Measurements from ENCODE around the gene RNF208. TPM values are rescaled to one million over a fixed set of nuclear protein-coding genes. Genes with fewer than 3 reads are reported as not detected.
"Not testable (repeated sequence)": the region's sequence is repeated elsewhere in the genome, so short reads cannot be mapped to it uniquely, and the experiment has no call there.

The RNF208 gene
- total and polyA plus RNA-seq, 9 of the 15 experiments (the other 6 are each of a cell fraction or from before 2014, with no cell fraction given): 0.15 to 6.9 (median 0.50) TPM; not detected in 2

DNA sequence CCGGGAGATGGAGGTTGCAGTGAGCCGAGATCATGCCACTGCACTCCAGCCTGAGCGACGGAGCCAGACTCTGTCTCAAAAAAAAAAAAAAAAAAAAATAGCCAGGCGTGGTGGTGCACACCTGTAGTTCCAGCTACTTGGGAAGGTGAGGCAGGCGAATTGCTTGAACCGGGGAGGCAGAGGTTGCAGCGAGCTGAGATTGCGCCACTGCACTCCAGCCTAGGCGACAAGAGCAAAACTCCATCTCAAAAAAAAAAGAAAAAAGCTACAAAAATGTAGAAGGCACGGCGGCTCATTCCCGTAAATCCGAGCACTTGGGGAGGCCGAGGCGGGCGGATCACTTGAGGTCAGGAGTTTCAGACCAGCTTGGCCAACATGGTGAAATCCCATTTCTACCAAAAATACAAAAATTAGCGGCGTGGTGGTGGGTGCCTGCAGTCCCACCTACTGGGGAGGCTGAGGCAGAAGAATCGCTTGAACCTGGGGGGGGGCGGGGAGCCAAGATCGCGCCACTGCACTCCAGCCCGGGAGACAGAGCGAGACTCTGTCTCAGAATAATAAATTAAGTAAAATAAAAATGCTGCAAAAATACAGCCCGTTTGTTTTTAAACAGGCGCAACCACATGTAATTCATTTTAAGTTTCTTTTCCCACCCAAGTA, 17.6 kb upstream of the RNF208 start:
- Histone ChIP-seq H3K9ac (ENCODE audit: insufficient read depth in 1 of 2, low read depth in 2 of 2, low read length in 2 of 2) (peak overlapping the region; percentile 88 to 92), H4K20me1 (replicated peaks; ENCODE audit: control insufficient read depth, insufficient read depth, low read length) (peaks cover 30% of the 10 kb centered on the region), H3K79me2 (ENCODE audit: control insufficient read depth, insufficient read depth, low read length) (peaks cover 57% of the 10 kb centered on the region), H3K4me2 (ENCODE audit: insufficient read depth, low read length) (peak overlapping the region; percentile 69), H2AFZ (ENCODE audit: low read depth, low read length) (peak overlapping the region; percentile 85), H3K4me3 (peak overlapping the region; percentile 70), H3K4me1 (replicated peaks in 1 of 2; ENCODE audit: control insufficient read depth in 2 of 2, insufficient read depth in 2 of 2, low read length in 2 of 2) (peaks cover 35 to 91% of the 10 kb centered on the region in 2 experiments), H3K36me3 (ENCODE audit: control insufficient read depth, insufficient read depth, low read length) (peaks cover 30% of the 10 kb centered on the region), H3K27ac (ENCODE audit: extremely low read depth, low read depth, low read length) (peak overlapping the region; percentile 98)
- in situ Hi-C loops (cut with MboI) (loop anchor here (25.0 kb wide), 1 partner anchor 452 kb away; the partner anchor contains the start of genes CCDC183 and TMEM141), intact Hi-C loops (cut with micrococcal nuclease) (loop anchor here (2.0 to 10.0 kb wide), 3 partner anchors 15 to 455 kb away; partner anchors contain the start of genes NELFB and NRARP)
- CTCF ChIA-PET (ENCODE audit: low intra/inter-chr PET ratio); H3K27me3 ChIP-seq (ENCODE audit: control insufficient read depth in 2 of 2, insufficient read depth in 2 of 2, low read length in 2 of 2); FAIRE-seq; ATAC-seq; H3K9me3 ChIP-seq (replicated peaks; ENCODE audit: control insufficient read depth, insufficient read depth, low read depth, low read length); H3K9me1 ChIP-seq (ENCODE audit: control insufficient read depth, insufficient read depth, low read length); BruUV-seq (replicated peaks): not testable (repeated sequence)
- TF ChIP-seq, protein P1, sequence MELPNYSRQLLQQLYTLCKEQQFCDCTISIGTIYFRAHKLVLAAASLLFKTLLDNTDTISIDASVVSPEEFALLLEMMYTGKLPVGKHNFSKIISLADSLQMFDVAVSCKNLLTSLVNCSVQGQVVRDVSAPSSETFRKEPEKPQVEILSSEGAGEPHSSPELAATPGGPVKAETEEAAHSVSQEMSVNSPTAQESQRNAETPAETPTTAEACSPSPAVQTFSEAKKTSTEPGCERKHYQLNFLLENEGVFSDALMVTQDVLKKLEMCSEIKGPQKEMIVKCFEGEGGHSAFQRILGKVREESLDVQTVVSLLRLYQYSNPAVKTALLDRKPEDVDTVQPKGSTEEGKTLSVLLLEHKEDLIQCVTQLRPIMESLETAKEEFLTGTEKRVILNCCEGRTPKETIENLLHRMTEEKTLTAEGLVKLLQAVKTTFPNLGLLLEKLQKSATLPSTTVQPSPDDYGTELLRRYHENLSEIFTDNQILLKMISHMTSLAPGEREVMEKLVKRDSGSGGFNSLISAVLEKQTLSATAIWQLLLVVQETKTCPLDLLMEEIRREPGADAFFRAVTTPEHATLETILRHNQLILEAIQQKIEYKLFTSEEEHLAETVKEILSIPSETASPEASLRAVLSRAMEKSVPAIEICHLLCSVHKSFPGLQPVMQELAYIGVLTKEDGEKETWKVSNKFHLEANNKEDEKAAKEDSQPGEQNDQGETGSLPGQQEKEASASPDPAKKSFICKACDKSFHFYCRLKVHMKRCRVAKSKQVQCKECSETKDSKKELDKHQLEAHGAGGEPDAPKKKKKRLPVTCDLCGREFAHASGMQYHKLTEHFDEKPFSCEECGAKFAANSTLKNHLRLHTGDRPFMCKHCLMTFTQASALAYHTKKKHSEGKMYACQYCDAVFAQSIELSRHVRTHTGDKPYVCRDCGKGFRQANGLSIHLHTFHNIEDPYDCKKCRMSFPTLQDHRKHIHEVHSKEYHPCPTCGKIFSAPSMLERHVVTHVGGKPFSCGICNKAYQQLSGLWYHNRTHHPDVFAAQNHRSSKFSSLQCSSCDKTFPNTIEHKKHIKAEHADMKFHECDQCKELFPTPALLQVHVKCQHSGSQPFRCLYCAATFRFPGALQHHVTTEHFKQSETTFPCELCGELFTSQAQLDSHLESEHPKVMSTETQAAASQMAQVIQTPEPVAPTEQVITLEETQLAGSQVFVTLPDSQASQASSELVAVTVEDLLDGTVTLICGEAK (IDR thresholded peaks at IDR 0.05): 0 out of 2 replicates have a peak, but pooled peaks have one; percentile 47
- TF ChIP-seq, protein P1 (CRISPR knock-in tag; IDR thresholded peaks at IDR 0.05): not testable (repeated sequence)
- TF ChIP-seq BCOR (IDR thresholded peaks at IDR 0.05) (peak; percentile 46; the same call in 1 of the 2 replicates), MIER1 (IDR thresholded peaks at IDR 0.05; ENCODE audit: low read depth) (0 out of 2 replicates have a peak, but pooled peaks have one; percentile 31), ARHGAP35 (IDR thresholded peaks at IDR 0.05; ENCODE audit: partially characterized antibody) (peak; percentile 49)
- POLR2A ChIA-PET: interaction anchor here (0.6 to 6.5 kb wide), 10 partner anchors 14 to 197 kb away, joined by 3 to 221 read pairs (median 6); partner anchors contain the start of genes MAN1B1, NELFB, NRARP and STPG3
- WGBS (ENCODE audit: insufficient coverage, low coverage, missing lambda C conversion rate): 26% methylated on average over 21 of the region's 27 CpGs
- DNase-seq (ENCODE audit: extremely low read depth in 1 of 4, low spot score in 3 of 4): peak in 1 of 4 experiments; percentile 49

All from K562 (cell line).